Mesendoderm (in vitro differentiated cells): ENCODE measurements around the gene ATG7.

ENCODE experiments used
- DNase-seq: peaks from one replicate; pipeline ENCODE4 v3.0.0; 2013
- H2AK5ac ChIP-seq: 2 replicates; pipeline ENCODE4 v1.6.1; 2013; ENCODE audit warnings: low read length, inconsistent platforms
- H2BK120ac ChIP-seq: 2 replicates; pipeline ENCODE4 v1.6.1; 2013; ENCODE audit warnings: low read depth, mild to moderate bottlenecking, low read length, moderate library complexity, mixed read lengths
- H2BK15ac ChIP-seq: replicated peaks from 2 replicates; pipeline ENCODE4 v1.6.1; 2013; ENCODE audit warnings: low read depth, mild to moderate bottlenecking, moderate library complexity
- H2BK5ac ChIP-seq: 2 replicates; pipeline ENCODE4 v1.6.1; 2013; ENCODE audit warnings: low read length, inconsistent platforms
- H3K18ac ChIP-seq: 2 replicates; pipeline ENCODE4 v1.6.1; 2013; ENCODE audit warnings: mild to moderate bottlenecking, low read length, mixed read lengths
- H3K23ac ChIP-seq: one replicate; pipeline ENCODE4 v1.6.1; 2013; ENCODE audit warnings: low read length
- H3K27ac ChIP-seq: 2 replicates; pipeline ENCODE4 v1.5.1; 2013; ENCODE audit warnings: low read depth, mild to moderate bottlenecking, inconsistent platforms, low read length, moderate library complexity
- H3K27me3 ChIP-seq: 2 replicates; pipeline ENCODE4 v1.6.1; 2013; ENCODE audit warnings: low read length, control low read depth, mild to moderate bottlenecking, inconsistent platforms; ENCODE audit not compliant: insufficient read depth, poor library complexity
- H3K36me3 ChIP-seq: 2 replicates; pipeline ENCODE4 v1.6.1; 2013; ENCODE audit warnings: low read length, inconsistent platforms; ENCODE audit not compliant: control insufficient read depth, insufficient read depth
- H3K4ac ChIP-seq: one replicate; pipeline ENCODE4 v1.6.1; 2013; ENCODE audit warnings: low read depth, mild to moderate bottlenecking, low read length, moderate library complexity
- H3K4me1 ChIP-seq: 2 replicates; pipeline ENCODE4 v1.6.1; 2013; ENCODE audit warnings: low read depth, low read length, inconsistent platforms; ENCODE audit not compliant: control insufficient read depth
- H3K4me2 ChIP-seq: 2 replicates; pipeline ENCODE4 v1.6.1; 2013; ENCODE audit warnings: low read length
- H3K4me3 ChIP-seq: 2 replicates; pipeline ENCODE4 v1.5.1; 2013; ENCODE audit warnings: mild to moderate bottlenecking, low read length
- H3K56ac ChIP-seq: one replicate; pipeline ENCODE4 v1.6.1; 2013; ENCODE audit warnings: low read length
- H3K79me1 ChIP-seq: 2 replicates; pipeline ENCODE4 v1.6.1; 2013; ENCODE audit warnings: low read length, inconsistent platforms
- H3K79me2 ChIP-seq: 2 replicates; pipeline ENCODE4 v1.6.1; 2013; ENCODE audit warnings: mild to moderate bottlenecking, low read length; ENCODE audit not compliant: control insufficient read depth, insufficient read depth
- H3K9ac ChIP-seq: 2 replicates; pipeline ENCODE4 v1.6.1; 2013; ENCODE audit warnings: low read length, inconsistent platforms
- H4K5ac ChIP-seq: one replicate; pipeline ENCODE4 v1.6.1; 2013; ENCODE audit warnings: low read length
- H4K8ac ChIP-seq: one replicate; pipeline ENCODE4 v1.6.1; 2013; ENCODE audit warnings: low read depth, mild to moderate bottlenecking, control low read depth, low read length, moderate library complexity
- WGBS: extraction: QIAGEN DNeasy Blood & Tissue Kit; methylation state at CpG from one replicate; pipeline ENCODE4 v1.1.7; 2013; ENCODE audit warnings: low lambda C conversion rate, missing lambda C conversion rate; ENCODE audit not compliant: insufficient coverage; ENCODE audit errors: extremely low coverage; 5-methylcytosine and 5-hydroxymethylcytosine counted together

ATG7 gene

GRCh38 chr3:11389386-11390268, 117.4 kb downstream of the ATG7 start:
- Histone ChIP-seq H3K27me3 (no peaks in the 10 kb centered on the region), H3K79me1 (no peaks in the 10 kb centered on the region), H3K56ac (no peak overlapping the region), H2BK5ac (no peak overlapping the region), H4K8ac (no peak overlapping the region), H4K5ac (no peak overlapping the region), H3K4me1 (no peaks in the 10 kb centered on the region), H3K79me2 (no peaks in the 10 kb centered on the region), H3K23ac (no peak overlapping the region), H3K4me2 (no peak overlapping the region), H2BK120ac (no peak overlapping the region), H2AK5ac (no peak overlapping the region), H3K27ac (no peak overlapping the region), H3K9ac (no peak overlapping the region), H3K18ac (no peak overlapping the region), H3K4me3 (no peak overlapping the region), H2BK15ac (no peak overlapping the region), H3K36me3 (no peaks in the 10 kb centered on the region), H3K4ac (no peak overlapping the region)
- no peak for DNase-seq
- no CpG with 5 or more reads among the region's 10 CpGs for WGBS

DNA sequence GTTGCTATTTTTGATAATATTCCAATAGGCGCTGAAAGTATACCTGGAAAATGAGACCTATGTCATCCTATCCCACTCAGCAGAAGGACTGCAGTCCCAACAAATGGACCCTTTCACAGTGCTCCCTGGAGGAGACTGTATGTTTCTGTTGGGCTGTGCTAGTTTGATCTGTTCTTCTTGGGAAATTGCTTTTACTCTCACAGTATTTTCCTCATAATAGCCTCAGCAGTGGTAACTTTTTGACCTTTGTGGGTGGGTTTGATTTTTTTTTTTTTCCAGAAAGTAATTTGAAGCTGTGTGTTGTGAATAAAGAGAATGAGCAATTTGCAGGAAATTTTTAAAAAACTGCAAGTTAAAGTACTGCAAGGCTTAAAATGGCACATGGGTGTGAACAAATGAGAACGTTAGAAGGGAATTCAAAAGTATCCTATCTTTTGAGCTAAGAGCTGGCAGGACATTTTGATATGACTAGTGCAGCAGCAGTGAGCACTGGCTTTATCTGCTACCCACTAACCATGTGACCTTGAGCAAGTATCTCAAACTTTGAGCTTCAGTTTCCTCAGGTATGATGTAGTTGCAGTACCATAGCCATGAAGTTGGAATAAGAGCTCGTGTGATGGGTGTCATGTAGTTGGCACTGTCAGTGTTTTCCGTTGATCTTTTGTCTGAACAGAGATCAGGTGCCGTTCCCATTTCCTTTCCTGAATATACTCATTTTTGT, 118.4 kb downstream of the ATG7 start:
- Histone ChIP-seq H3K9ac (no peak overlapping the region), H3K79me2 (no peaks in the 10 kb centered on the region), H3K56ac (no peak overlapping the region), H3K79me1 (no peaks in the 10 kb centered on the region), H3K27me3 (no peaks in the 10 kb centered on the region), H2AK5ac (no peak overlapping the region), H3K27ac (no peak overlapping the region), H3K4ac (no peak overlapping the region), H4K8ac (no peak overlapping the region), H3K36me3 (no peaks in the 10 kb centered on the region), H2BK120ac (no peak overlapping the region), H3K4me2 (no peak overlapping the region), H3K18ac (no peak overlapping the region), H4K5ac (no peak overlapping the region), H2BK5ac (no peak overlapping the region), H3K4me1 (no peaks in the 10 kb centered on the region), H3K4me3 (no peak overlapping the region), H2BK15ac (no peak overlapping the region), H3K23ac (no peak overlapping the region)
- WGBS: no CpG with 5 or more reads among the region's 5 CpGs
- no peak for DNase-seq

DNA sequence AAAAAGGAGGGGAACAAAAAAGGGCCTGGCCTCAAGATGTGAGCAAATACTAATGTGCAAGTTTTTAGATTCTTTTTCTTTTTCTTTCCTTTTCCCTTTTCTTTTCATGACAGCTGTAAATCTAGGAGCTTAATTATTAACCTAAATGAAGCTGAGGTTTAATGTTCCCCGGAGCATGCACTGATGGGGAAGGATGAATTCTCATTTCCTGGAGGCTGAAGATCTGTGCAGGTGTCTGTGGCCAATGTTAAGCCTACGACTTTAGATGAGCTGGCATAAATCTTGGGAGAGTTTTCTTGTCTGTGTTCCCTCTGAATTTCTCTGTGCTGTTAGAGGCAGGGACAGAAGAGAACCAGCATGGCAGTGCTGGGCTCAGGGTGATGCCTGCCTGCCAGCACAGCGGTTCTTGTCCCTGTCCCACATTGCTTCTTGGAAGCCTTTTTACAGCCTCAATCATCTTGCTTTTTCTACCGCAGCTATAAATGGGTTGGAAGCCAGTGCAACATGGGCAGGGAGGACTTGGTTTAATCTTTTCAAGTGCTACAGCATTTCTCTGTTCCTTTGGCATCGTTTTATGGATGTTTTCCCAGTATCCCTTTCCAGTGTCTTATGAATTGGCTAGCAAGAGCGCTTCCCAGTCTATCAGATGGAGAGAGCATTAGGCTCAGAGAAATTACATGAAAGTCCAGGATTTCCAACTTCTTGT, 119.1 kb downstream of the ATG7 start:
- no peak overlapping the region for H3K4me2 ChIP-seq
- no peaks in the 10 kb centered on the region for H3K4me1 ChIP-seq
- no peaks in the 10 kb centered on the region for H3K79me2 ChIP-seq
- no peak overlapping the region for H2BK5ac ChIP-seq
- H4K8ac ChIP-seq: no peak overlapping the region
- no peak overlapping the region for H2BK15ac ChIP-seq
- no peak overlapping the region for H4K5ac ChIP-seq
- no CpG with 5 or more reads among the region's 6 CpGs for WGBS
- no peak for DNase-seq
- H3K4ac ChIP-seq: no peak overlapping the region
- H3K79me1 ChIP-seq: no peaks in the 10 kb centered on the region
- H3K23ac ChIP-seq: no peak overlapping the region
- no peak overlapping the region for H3K56ac ChIP-seq
- H3K27me3 ChIP-seq: no peaks in the 10 kb centered on the region
- H3K9ac ChIP-seq: no peak overlapping the region
- no peaks in the 10 kb centered on the region for H3K36me3 ChIP-seq
- H3K4me3 ChIP-seq: no peak overlapping the region
- H2AK5ac ChIP-seq: no peak overlapping the region
- H2BK120ac ChIP-seq: no peak overlapping the region
- no peak overlapping the region for H3K18ac ChIP-seq
- H3K27ac ChIP-seq: no peak overlapping the region

- H3K79me2 ChIP-seq: no peaks in the 10 kb centered on the region
- no CpG with 5 or more reads among the region's 3 CpGs for WGBS
- no peak overlapping the region for H2BK15ac ChIP-seq
- H2BK120ac ChIP-seq: no peak overlapping the region
- no peak overlapping the region for H4K8ac ChIP-seq
- DNase-seq: no peak
- H2BK5ac ChIP-seq: no peak overlapping the region
- no peak overlapping the region for H2AK5ac ChIP-seq
- no peak overlapping the region for H4K5ac ChIP-seq
- H3K4me3 ChIP-seq: no peak overlapping the region
- H3K56ac ChIP-seq: no peak overlapping the region
- no peak overlapping the region for H3K4ac ChIP-seq
- no peak overlapping the region for H3K18ac ChIP-seq
- no peak overlapping the region for H3K9ac ChIP-seq
- H3K4me2 ChIP-seq: no peak overlapping the region
- H3K4me1 ChIP-seq: no peaks in the 10 kb centered on the region
- no peaks in the 10 kb centered on the region for H3K36me3 ChIP-seq
- no peak overlapping the region for H3K27ac ChIP-seq
- H3K27me3 ChIP-seq: no peaks in the 10 kb centered on the region
- no peaks in the 10 kb centered on the region for H3K79me1 ChIP-seq
- no peak overlapping the region for H3K23ac ChIP-seq
Measured at GRCh38 chr3:11392014-11392859, 120.0 kb downstream of the ATG7 start.

- H3K27ac ChIP-seq: no peak overlapping the region
- H2BK15ac ChIP-seq: no peak overlapping the region
- H3K36me3 ChIP-seq: no peaks in the 10 kb centered on the region
Measured at GRCh38 chr3:11392860-11393114, 120.6 kb downstream of the ATG7 start.

More at GRCh38 chr3:11392860-11393114, 120.6 kb downstream of the ATG7 start:
- no CpG with 5 or more reads among the region's 2 CpGs for WGBS
- Histone ChIP-seq H3K9ac (no peak overlapping the region), H3K4me2 (no peak overlapping the region), H2AK5ac (no peak overlapping the region), H3K18ac (no peak overlapping the region), H3K79me1 (no peaks in the 10 kb centered on the region), H3K23ac (no peak overlapping the region), H4K5ac (no peak overlapping the region), H3K4me1 (no peaks in the 10 kb centered on the region), H3K27me3 (no peaks in the 10 kb centered on the region), H3K79me2 (no peaks in the 10 kb centered on the region), H2BK5ac (no peak overlapping the region), H2BK120ac (no peak overlapping the region), H3K4ac (no peak overlapping the region), H3K4me3 (no peak overlapping the region), H4K8ac (no peak overlapping the region), H3K56ac (no peak overlapping the region)
- DNase-seq: no peak
